Jurkat, Clone E6-1 (cell line): ENCODE data around the gene RPL36.
A peak's percentile ranks its signal among the peaks of the same experiment; 100 is the strongest.
"Not testable (repeated sequence)": the region's sequence is repeated elsewhere in the genome, so short reads cannot be mapped to it uniquely, and the experiment has no call there.

Experiments
- DNase-seq: peaks from one replicate; pipeline ENCODE4 v3.0.0-alpha.2; 2011; ENCODE audit warnings: low read depth, low spot score
- H3K4me3 ChIP-seq: 2 replicates; pipeline ENCODE4 v1.5.1; 2011; ENCODE audit warnings: mild to moderate bottlenecking, low read length, control low read depth, moderate library complexity

The RPL36 gene

DNA sequence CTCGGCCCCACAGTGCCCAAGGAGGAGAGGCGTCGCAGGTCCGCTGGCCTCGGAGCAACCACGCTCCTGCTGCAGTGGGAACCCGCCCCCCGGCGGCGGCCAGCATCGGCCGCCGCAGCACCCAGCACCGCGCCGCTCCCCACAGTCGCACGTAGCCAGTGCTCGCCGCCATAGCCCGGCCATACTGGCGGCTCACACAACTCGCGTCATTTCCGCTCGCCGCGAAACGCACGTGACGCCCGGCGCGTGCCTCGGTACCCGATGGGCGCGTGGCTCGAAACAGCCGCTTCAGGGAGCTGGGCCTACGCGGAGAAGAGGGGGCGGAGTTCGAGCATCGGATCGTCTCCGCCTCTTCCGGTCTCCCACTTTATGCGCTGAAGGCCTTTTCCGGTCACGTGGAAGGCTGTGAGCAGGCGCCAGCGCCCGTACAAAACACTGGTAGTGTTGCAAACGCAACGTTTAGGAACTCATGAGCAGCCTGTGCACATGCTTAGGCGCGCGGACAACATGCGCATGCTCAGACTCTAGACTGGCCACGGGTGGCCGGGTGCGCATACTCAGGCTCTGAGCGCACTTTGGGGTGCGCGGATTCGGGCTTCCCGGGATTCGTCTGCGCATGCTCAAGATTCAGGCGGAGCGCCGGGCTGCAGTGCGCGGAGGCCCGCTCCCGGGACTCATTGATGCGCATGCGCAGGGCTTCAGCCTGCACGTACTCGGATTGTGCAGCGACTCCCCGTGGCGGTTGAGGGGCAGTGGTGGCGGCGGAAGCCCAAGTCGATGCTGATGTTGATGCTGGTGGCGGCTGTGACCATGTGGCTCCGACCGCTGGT is 30.1 kb downstream of the RPL36 start, which contains the start of the genes CATSPERD and LONP1:
TSS of gene CATSPERD (plus strand) at position 677 of the 830 bp plus-strand sequence. CDS start at position 778, 101 bp downstream.
TSS of gene LONP1 (minus strand) at position 186 of the 830 bp plus-strand sequence. CDS start at position 172, 14 bp downstream.
- H3K4me3 ChIP-seq, result peak within 1 kb of the TSS; percentile 99
- peak; percentile 98 for DNase-seq

GRCh38 chr19:5727453-5728050 is 37.5 kb downstream of the RPL36 start:
- no peak for DNase-seq
- H3K4me3 ChIP-seq, result no peak overlapping the region

DNA sequence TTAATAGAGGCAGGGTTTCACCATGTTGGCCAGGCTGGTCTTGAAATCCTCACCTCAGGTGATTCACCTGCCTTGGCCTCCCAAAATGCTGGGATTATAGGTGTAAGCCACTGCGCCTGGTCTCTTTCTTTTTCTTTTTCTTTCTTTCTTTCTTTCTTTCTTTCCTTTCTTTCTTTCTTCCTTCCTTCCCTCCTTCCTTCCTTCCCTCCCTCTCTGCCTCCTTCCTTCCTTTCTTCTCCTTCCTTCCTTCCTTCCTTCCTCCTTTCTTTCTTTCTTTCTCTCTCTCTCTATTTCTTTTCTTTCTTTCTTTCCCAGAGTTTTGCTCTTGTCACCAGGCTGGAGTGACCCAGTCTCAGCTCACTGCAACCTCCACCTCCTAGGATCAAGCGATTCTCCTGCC is 43.1 kb downstream of the RPL36 start:
- H3K4me3 ChIP-seq, DNase-seq: not testable (repeated sequence)

- no peak for DNase-seq
- H3K4me3 ChIP-seq, result no peak overlapping the region
Measured at GRCh38 chr19:5738423-5738822, 48.3 kb downstream of the RPL36 start.
